Breast epithelium (tissue), 3 donors: ENCODE measurements around the gene CCDC92.

Source experiments
- POLR2A ChIP-seq: fragments of 450-650 bp; IDR thresholded peaks from one replicate; pipeline ENCODE4 v1.6.1; 2016; ENCODE audit warnings: antibody characterized with exemption, mild to moderate bottlenecking, moderate library complexity
- POLR2AphosphoS5 ChIP-seq, 3 donors: sonication (generic); formaldehyde crosslinking; IDR thresholded peaks; one replicate each; pipeline ENCODE4 v1.6.1; 2017; ENCODE audit warnings: antibody characterized with exemption in 3 of 3
- TF ChIP-seq, protein P1 (sequence below), 3 donors: fragments of 450-650 bp; IDR thresholded peaks; one replicate each; pipeline ENCODE4 v1.5.1; 2016 to 2017; ENCODE audit warnings: antibody characterized with exemption in 3 of 3, mild to moderate bottlenecking in 3 of 3, moderate library complexity in 3 of 3

- TF ChIP-seq, protein P1, sequence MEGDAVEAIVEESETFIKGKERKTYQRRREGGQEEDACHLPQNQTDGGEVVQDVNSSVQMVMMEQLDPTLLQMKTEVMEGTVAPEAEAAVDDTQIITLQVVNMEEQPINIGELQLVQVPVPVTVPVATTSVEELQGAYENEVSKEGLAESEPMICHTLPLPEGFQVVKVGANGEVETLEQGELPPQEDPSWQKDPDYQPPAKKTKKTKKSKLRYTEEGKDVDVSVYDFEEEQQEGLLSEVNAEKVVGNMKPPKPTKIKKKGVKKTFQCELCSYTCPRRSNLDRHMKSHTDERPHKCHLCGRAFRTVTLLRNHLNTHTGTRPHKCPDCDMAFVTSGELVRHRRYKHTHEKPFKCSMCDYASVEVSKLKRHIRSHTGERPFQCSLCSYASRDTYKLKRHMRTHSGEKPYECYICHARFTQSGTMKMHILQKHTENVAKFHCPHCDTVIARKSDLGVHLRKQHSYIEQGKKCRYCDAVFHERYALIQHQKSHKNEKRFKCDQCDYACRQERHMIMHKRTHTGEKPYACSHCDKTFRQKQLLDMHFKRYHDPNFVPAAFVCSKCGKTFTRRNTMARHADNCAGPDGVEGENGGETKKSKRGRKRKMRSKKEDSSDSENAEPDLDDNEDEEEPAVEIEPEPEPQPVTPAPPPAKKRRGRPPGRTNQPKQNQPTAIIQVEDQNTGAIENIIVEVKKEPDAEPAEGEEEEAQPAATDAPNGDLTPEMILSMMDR (IDR thresholded peaks at IDR 0.05) = no peak
- TF ChIP-seq POLR2A (no peak), POLR2AphosphoS5 (IDR thresholded peaks at IDR 0.05) (no peak)
Observed at GRCh38 chr12:123899368-123899767, 73.3 kb downstream of the CCDC92 start.
